ENCODE measurements around the gene ZEB2.

ZEB2 gene

GRCh38 chr2:144522176-144522896 is 2.4 kb upstream of the ZEB2 start:
- no peak overlapping the region for H3K4ac ChIP-seq (ENCODE audit: low read depth, low read length)
- H2AFZ ChIP-seq (ENCODE audit: insufficient read depth, low read length, poor library complexity): no peak overlapping the region
- no peak overlapping the region for H3K18ac ChIP-seq (ENCODE audit: low read length)
- H3K4me2 ChIP-seq (ENCODE audit: low read length): peak overlapping the region; percentile 59
- no peak overlapping the region for H3K27ac ChIP-seq (ENCODE audit: low read depth, low read length)
- H3K14ac ChIP-seq (ENCODE audit: low read length): no peak overlapping the region
- H3K9ac ChIP-seq (ENCODE audit: low read length): no peak overlapping the region
- H3K27me3 ChIP-seq (ENCODE audit: insufficient read depth, low read length): peaks cover 33% of the 10 kb centered on the region
- no peak overlapping the region for H3K23ac ChIP-seq (ENCODE audit: low read length)
- H4K12ac ChIP-seq (ENCODE audit: low read depth, low read length): peak overlapping the region; percentile 1
- H2BK5ac ChIP-seq (ENCODE audit: low read depth, low read length, poor library complexity): no peak overlapping the region
- DNase-seq: no peak
- no peak overlapping the region for H3K4me3 ChIP-seq (ENCODE audit: low read depth, low read length)
- no peak overlapping the region for H4K8ac ChIP-seq (ENCODE audit: low read depth, low read length)
- H4K91ac ChIP-seq (ENCODE audit: low read depth, low read length): peak overlapping the region; percentile 31
- H3K9me3 ChIP-seq (ENCODE audit: insufficient read depth, low read depth, low read length): no peaks in the 10 kb centered on the region
- H3K79me1 ChIP-seq (ENCODE audit: low read length): peaks cover 3% of the 10 kb centered on the region
- H2BK120ac ChIP-seq (ENCODE audit: insufficient read depth, low read length, poor library complexity): no peak overlapping the region
- H3K4me1 ChIP-seq (ENCODE audit: control insufficient read depth in 1 of 2, insufficient read depth in 2 of 2, low read length in 2 of 2): peaks cover 0 to 2% of the 10 kb centered on the region in 2 experiments
- no CpG with 5 or more reads among the region's 8 CpGs for WGBS (ENCODE audit: extremely low coverage, insufficient coverage, insufficient read length)
- H2BK12ac ChIP-seq (ENCODE audit: low read length): peak overlapping the region; percentile 54
- H2AK5ac ChIP-seq (ENCODE audit: low read length): no peak overlapping the region
- H3K36me3 ChIP-seq (ENCODE audit: control insufficient read depth in 1 of 2, insufficient read depth in 2 of 2, low read length in 2 of 2): no peaks in the 10 kb centered on the region
- H3K79me2 ChIP-seq (ENCODE audit: control insufficient read depth, insufficient read depth, low read length, poor library complexity): no peaks in the 10 kb centered on the region

DNA sequence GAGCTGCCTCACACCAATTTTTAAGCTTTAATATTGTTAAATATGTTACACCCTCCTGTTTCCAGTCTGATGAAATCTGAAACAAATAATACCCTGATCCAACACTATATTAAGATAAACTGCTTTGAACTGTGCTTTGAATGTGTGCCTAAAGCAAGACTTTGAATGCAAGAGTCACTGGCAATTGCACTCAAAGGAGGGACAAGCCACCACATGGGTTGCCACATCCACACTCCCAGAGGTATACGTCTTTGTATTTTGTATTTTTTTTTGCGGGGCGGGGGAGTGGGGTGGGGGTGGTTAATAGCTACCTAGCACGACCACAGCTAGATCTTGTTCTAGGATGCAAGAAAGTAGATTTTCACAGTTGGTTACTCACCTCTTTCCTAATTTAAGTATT is 1.8 kb upstream of the ZEB2 start:
- Histone ChIP-seq H3K9me3 (ENCODE audit: insufficient read depth, low read depth, low read length) (no peaks in the 10 kb centered on the region), H2AFZ (ENCODE audit: insufficient read depth, low read length, poor library complexity) (no peak overlapping the region), H2BK5ac (ENCODE audit: low read depth, low read length, poor library complexity) (no peak overlapping the region), H3K4me1 (ENCODE audit: control insufficient read depth in 1 of 2, insufficient read depth in 2 of 2, low read length in 2 of 2) (peaks cover 0 to 2% of the 10 kb centered on the region in 2 experiments), H2AK5ac (ENCODE audit: low read length) (no peak overlapping the region), H3K23ac (ENCODE audit: low read length) (no peak overlapping the region), H3K36me3 (ENCODE audit: control insufficient read depth in 1 of 2, insufficient read depth in 2 of 2, low read length in 2 of 2) (no peaks in the 10 kb centered on the region), H3K27me3 (ENCODE audit: insufficient read depth, low read length) (peaks cover 38% of the 10 kb centered on the region), H3K79me2 (ENCODE audit: control insufficient read depth, insufficient read depth, low read length, poor library complexity) (no peaks in the 10 kb centered on the region), H3K27ac (ENCODE audit: low read depth, low read length) (no peak overlapping the region), H2BK120ac (ENCODE audit: insufficient read depth, low read length, poor library complexity) (no peak overlapping the region), H4K12ac (ENCODE audit: low read depth, low read length) (no peak overlapping the region), H3K14ac (ENCODE audit: low read length) (no peak overlapping the region), H3K18ac (ENCODE audit: low read length) (no peak overlapping the region), H3K4me2 (ENCODE audit: low read length) (no peak overlapping the region), H4K8ac (ENCODE audit: low read depth, low read length) (no peak overlapping the region), H3K4me3 (ENCODE audit: low read depth, low read length) (no peak overlapping the region), H3K79me1 (ENCODE audit: low read length) (peaks cover 6% of the 10 kb centered on the region), H4K91ac (ENCODE audit: low read depth, low read length) (no peak overlapping the region), H3K9ac (ENCODE audit: low read length) (no peak overlapping the region), H3K4ac (ENCODE audit: low read depth, low read length) (no peak overlapping the region), H2BK12ac (ENCODE audit: low read length) (no peak overlapping the region)
- no CpG with 5 or more reads among the region's 4 CpGs for WGBS (ENCODE audit: extremely low coverage, insufficient coverage, insufficient read length)
- DNase-seq: no peak

DNA sequence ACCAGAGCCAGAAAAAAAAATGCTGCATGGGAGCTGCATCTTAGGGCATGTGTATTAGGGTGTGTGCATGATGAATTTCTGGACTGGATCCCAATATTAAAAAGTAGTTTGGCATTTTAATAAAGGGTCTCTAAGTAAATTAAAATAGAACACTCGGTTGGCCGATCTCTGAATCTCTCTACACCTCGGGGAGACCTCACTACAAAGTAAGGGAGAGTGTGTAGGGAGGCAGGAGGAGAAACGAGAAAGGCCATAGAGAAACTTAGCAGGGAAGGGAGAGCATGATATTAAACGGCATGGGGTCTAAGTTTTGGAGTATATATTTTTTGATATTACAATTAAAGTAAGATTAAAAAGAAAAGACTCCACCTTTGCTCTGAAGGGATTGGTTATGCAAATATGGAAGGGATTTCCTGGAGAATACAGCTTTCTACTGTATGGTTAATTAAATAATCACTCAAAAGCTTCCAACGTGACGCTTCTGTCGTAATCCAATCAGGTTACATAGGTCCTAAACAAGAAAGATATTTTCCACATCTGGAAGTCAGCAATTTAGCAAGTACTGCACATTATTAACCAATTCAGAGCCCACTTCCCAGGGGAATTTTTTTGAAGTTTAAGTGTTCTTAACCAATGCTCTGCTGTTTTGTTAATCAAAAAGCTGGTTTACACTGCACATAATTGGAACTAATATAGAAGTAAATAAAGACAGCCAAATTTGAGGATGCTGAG is 1.0 kb upstream of the ZEB2 start:
- Histone ChIP-seq H3K14ac (ENCODE audit: low read length) (no peak overlapping the region), H3K27me3 (ENCODE audit: insufficient read depth, low read length) (peaks cover 44% of the 10 kb centered on the region), H4K91ac (ENCODE audit: low read depth, low read length) (no peak overlapping the region), H4K8ac (ENCODE audit: low read depth, low read length) (no peak overlapping the region), H3K36me3 (ENCODE audit: control insufficient read depth in 1 of 2, insufficient read depth in 2 of 2, low read length in 2 of 2) (no peaks in the 10 kb centered on the region), H2AFZ (ENCODE audit: insufficient read depth, low read length, poor library complexity) (no peak overlapping the region), H2BK5ac (ENCODE audit: low read depth, low read length, poor library complexity) (no peak overlapping the region), H3K4ac (ENCODE audit: low read depth, low read length) (no peak overlapping the region), H3K9ac (ENCODE audit: low read length) (no peak overlapping the region), H3K4me1 (ENCODE audit: control insufficient read depth in 1 of 2, insufficient read depth in 2 of 2, low read length in 2 of 2) (peaks cover 0 to 2% of the 10 kb centered on the region in 2 experiments), H4K12ac (ENCODE audit: low read depth, low read length) (no peak overlapping the region), H2BK12ac (ENCODE audit: low read length) (no peak overlapping the region), H3K79me2 (ENCODE audit: control insufficient read depth, insufficient read depth, low read length, poor library complexity) (no peaks in the 10 kb centered on the region), H3K79me1 (ENCODE audit: low read length) (peaks cover 6% of the 10 kb centered on the region), H2AK5ac (ENCODE audit: low read length) (no peak overlapping the region), H3K27ac (ENCODE audit: low read depth, low read length) (no peak overlapping the region), H2BK120ac (ENCODE audit: insufficient read depth, low read length, poor library complexity) (no peak overlapping the region), H3K4me2 (ENCODE audit: low read length) (no peak overlapping the region), H3K18ac (ENCODE audit: low read length) (no peak overlapping the region), H3K4me3 (ENCODE audit: low read depth, low read length) (no peak overlapping the region), H3K9me3 (ENCODE audit: insufficient read depth, low read depth, low read length) (no peaks in the 10 kb centered on the region), H3K23ac (ENCODE audit: low read length) (no peak overlapping the region)
- WGBS (ENCODE audit: extremely low coverage, insufficient coverage, insufficient read length): no CpG with 5 or more reads among the region's 8 CpGs
- DNase-seq: no peak

DNA sequence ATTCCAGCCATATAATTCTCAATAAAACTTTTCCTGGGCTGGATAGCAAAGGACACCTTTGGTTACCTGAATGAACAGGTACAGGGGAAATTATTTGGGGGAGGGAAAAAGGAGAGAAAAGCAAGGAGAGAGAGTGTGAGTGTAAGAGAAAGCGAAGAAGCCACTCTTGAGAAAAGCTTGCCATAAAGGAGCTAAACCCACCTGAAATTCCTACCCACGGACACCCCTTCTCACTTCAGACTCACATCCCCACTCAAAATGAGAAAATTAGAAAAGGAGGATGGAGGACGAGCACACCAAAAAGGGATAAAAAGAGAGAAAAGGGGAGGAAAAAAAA is 354 bp downstream of the ZEB2 start:
- Histone ChIP-seq H3K27me3 (ENCODE audit: insufficient read depth, low read length) (peaks cover 55% of the 10 kb centered on the region), H3K4me1 (ENCODE audit: control insufficient read depth in 1 of 2, insufficient read depth in 2 of 2, low read length in 2 of 2) (peaks cover 0 to 5% of the 10 kb centered on the region in 2 experiments), H3K79me1 (ENCODE audit: low read length) (peaks cover 9% of the 10 kb centered on the region), H3K79me2 (ENCODE audit: control insufficient read depth, insufficient read depth, low read length, poor library complexity) (peaks cover 2% of the 10 kb centered on the region), H2AK5ac (ENCODE audit: low read length) (no peak overlapping the region), H2BK120ac (ENCODE audit: insufficient read depth, low read length, poor library complexity) (no peak overlapping the region), H4K12ac (ENCODE audit: low read depth, low read length) (no peak overlapping the region), H3K14ac (ENCODE audit: low read length) (no peak overlapping the region), H3K18ac (ENCODE audit: low read length) (no peak overlapping the region), H4K8ac (ENCODE audit: low read depth, low read length) (no peak overlapping the region), H3K27ac (ENCODE audit: low read depth, low read length) (no peak overlapping the region), H3K4ac (ENCODE audit: low read depth, low read length) (no peak overlapping the region), H3K4me3 (ENCODE audit: low read depth, low read length) (no peak overlapping the region), H2BK12ac (ENCODE audit: low read length) (no peak overlapping the region), H4K91ac (ENCODE audit: low read depth, low read length) (no peak overlapping the region), H3K4me2 (ENCODE audit: low read length) (peak overlapping the region; percentile 50), H3K9ac (ENCODE audit: low read length) (no peak overlapping the region), H2AFZ (ENCODE audit: insufficient read depth, low read length, poor library complexity) (no peak overlapping the region), H2BK5ac (ENCODE audit: low read depth, low read length, poor library complexity) (no peak overlapping the region), H3K9me3 (ENCODE audit: insufficient read depth, low read depth, low read length) (no peaks in the 10 kb centered on the region), H3K36me3 (ENCODE audit: control insufficient read depth in 1 of 2, insufficient read depth in 2 of 2, low read length in 2 of 2) (no peaks in the 10 kb centered on the region), H3K23ac (ENCODE audit: low read length) (no peak overlapping the region)
- no peak for DNase-seq
- no CpG with 5 or more reads among the region's 3 CpGs for WGBS (ENCODE audit: extremely low coverage, insufficient coverage, insufficient read length)
